Subcutaneous adipose tissue (tissue), 4 donors: Measurements from ENCODE around the gene MTUS2. TPM values are rescaled to one million over a fixed set of nuclear protein-coding genes. Genes with fewer than 3 reads are reported as not detected.

Experiments
- CTCF ChIP-seq: fragments of 450-650 bp; IDR thresholded peaks from one replicate; pipeline ENCODE4 v1.5.1; 2016; ENCODE audit warnings: low read depth, mild to moderate bottlenecking, control low read depth, antibody characterized with exemption, moderate library complexity
- total RNA-seq, 4 donors: library from RNA; depleted of rRNA; stranded (reverse); fragments of >200 nt; gene quantifications; one replicate each; pipeline ENCODE4 v1.1.0, GENCODE V29; 2016

Gene MTUS2
- total RNA-seq, 4 donors from 2014 or later = not detected

- no peak for TF ChIP-seq CTCF
These were observed 685.8 kb downstream of the MTUS2 start for GRCh38 chr13:29505950-29506349.

GRCh38 chr13:29507356-29507755, 687.2 kb downstream of the MTUS2 start:
- TF ChIP-seq CTCF = no peak

DNA sequence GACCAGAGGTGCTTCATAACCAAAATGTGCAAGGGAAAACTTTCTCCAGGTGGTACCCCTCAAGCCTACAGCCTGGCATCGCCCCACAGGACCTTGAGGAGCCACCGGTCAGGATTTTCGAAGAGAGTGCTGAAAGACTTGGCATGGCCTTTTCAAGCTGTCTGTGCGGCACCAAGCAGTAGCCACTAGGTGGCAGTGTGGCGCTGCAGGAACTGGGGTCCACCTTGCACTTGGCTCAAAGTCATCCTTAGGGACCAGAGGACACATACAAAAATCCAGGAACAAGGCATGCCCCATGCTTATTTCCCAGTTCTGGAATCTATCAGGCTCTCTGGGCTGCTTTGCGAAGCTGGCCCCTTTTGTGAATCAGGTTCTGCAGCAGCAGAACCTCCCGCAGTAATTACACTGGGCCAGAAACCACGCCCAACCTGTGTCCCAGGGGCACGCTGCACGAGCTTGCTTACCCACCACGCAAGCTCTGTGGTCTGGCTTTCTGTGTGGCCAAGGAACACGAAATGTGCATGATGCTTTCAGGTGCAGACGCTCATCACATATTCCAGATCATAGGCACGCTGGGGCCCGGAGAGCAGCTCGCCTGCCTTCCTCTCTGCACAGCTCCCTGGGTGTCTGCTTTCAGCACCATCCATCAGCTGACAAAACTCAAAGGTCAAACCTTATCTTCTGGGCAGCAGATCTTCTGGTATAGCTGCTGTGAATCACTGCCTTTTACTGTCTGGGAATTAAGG, 688.2 kb downstream of the MTUS2 start:
- TF ChIP-seq CTCF = no peak

- TF ChIP-seq CTCF = no peak
These were observed 688.7 kb downstream of the MTUS2 start for GRCh38 chr13:29508876-29509252.

GRCh38 chr13:29509999-29510589, 690.0 kb downstream of the MTUS2 start:
- TF ChIP-seq CTCF = no peak

GRCh38 chr13:29510651-29511084, 690.5 kb downstream of the MTUS2 start:
- no peak for TF ChIP-seq CTCF

GRCh38 chr13:29511106-29511796, 691.1 kb downstream of the MTUS2 start:
- no peak for TF ChIP-seq CTCF
